ENCODE data around the gene RAX2.

RAX2 gene

DNA sequence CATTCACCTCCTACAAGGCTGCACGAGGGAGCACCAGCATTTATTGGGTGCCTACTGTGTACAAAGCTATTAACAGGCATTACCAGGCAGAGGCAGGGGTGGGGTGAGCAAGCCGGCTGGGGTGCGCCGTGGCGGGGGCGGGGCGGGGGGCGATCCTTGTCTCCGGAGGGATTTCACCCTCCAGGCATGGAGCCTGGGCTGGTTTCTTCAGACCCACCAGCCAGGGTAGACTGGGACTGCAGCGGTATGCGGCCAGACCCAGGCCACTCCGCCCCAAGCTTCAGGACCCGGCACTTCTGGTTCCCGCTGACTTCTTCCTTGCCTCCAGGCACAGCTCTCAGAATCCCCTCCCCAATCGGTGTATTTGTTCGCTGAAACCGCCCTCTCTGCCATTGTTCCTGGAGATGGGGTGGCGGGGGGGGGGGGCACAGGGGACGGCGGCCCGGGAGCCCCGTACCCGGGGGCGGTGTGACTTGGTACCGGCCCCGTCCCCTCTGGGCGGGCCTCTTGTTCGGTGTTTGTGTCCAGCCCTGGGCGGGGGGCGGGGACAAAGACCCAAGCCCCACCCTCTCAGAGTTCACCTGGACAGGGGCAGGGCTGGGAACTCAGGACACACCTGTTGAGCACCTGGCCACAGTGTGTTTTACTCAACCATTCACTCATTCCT is 49.5 kb downstream of the RAX2 start:
- no peak for DNase-seq

DNA sequence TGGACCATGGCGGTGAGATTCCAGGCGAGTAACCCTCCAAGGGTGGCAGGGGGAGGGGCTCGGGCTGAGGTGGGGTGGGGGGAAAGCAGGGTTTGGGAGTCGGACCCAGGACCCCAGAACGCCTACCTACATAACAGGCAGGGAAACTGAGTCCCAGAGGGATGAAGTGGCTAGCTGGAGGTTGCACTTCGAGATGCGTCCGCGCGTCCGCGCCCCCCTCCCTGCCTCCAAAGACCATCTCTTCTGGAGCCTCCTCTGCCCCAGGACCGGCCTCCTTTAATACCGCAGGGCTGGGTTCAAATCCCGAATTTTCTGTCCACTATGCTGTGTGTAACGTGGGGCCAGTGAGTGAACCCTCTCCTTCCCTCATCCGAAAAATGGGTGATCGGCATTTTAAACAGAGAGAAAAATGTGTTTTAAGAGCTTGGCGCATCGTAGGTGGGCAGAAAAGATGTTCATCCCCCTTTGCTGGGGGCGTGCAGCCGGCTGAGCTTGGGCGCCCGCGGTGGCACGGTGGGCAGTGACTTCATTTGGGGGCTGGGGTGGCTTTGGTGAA is 50.1 kb downstream of the RAX2 start:
- no peak for DNase-seq

DNA sequence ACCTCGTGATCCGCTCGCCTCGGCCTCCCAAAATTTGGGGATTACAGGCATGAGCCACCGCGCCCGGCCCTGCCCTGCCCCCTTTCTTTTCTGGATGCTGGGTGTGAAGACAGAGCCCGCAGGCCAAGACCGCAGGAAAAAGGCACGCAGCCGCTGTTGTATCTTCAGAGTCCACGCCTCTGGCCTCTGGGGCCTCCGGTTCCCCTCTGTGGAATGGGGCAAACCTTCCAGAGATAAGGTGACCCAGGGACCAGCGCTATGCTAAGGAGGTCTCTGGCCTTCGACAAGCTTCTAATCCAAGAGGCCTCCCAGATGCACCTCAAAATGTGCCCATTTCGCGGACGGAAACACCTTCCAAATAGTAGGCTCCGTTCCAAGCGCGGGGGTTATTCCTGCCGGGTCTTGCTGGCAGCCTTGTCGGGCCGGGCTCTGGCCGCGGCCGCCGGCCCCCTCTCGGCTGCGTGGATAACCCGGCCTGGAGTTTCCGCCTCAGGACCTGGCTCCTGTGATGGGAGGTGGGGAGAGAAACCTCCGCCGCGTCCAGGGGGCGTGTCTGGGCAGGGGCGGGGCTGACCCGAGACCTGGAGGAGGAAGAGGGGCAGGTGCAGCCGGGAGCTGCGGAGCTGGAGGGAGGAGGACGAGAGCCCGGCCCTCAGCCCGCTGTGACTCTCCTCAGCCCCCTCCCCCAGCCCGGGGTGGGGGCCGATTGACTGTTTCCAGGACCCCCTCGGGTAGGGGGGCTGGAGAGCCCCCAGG is 50.7 kb downstream of the RAX2 start:
- DNase-seq: no peak

DNA sequence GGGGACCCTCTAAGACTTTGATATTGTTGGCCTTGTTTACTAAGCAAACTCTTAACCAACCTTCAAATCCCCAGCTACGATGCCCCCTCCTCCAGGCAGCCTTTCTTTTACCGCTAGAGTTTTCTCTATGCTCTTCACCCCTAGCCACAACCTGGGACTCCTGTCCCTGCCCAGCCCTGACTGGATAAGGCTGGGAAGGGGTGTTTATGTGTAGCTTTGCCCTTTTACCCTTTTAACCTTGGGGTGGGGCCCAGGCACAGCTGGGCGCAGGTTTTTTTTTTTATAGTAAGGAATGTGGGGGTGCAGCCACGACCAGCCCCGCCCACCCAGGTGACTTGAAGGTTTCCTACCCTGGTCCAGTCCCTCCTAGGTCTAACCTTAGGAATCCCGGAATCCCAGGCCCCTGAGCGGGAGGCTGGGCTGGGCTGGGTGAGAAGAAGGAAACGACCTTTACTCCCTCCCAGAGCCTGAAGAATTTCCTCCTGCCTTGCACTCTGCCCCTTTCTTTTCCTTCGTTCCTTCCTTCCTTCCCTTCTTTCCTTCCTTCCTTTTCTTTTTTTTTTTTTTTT is 51.6 kb downstream of the RAX2 start:
- DNase-seq: no peak

DNA sequence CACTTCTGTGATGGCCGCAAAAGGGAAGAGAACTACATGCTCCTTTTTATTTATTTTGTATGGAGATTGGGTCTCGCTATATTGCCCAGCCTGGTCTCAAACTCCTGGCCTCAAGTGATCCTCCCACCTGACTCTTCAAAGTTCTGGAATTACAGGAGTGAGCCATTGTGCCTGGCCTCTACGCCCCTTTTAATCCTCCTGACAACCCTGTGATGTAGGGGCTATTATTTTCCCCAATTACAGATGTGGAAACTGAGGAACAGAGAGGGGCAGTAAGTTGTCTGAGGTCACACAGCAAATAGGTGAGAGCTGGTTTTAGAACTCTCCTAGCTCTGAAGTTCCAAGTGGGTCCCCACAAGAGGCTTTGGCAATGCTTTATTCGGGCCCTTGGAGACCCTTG is 52.2 kb downstream of the RAX2 start:
- DNase-seq: no peak
